ENCODE measurements around the gene ZNF70.
A peak's percentile ranks its signal among the peaks of the same experiment; 100 is the strongest.

Gene ZNF70

GRCh38 chr22:23789121-23789520, 38.2 kb upstream of the ZNF70 start:
- no peak for DNase-seq (ENCODE audit: low spot score)
- no peak for TF ChIP-seq CTCF (IDR thresholded peaks at IDR 0.05; ENCODE audit: borderline replicate concordance, control extremely low read depth, extremely low read depth, insufficient read depth, missing control alignments)
- in situ Hi-C loops (cut with MboI; ENCODE audit: low sequenced_read_pairs, unreplicated experiment): no loop called here

- TF ChIP-seq CTCF (IDR thresholded peaks at IDR 0.05; ENCODE audit: borderline replicate concordance, control extremely low read depth, extremely low read depth, insufficient read depth, missing control alignments): no peak
- in situ Hi-C loops (cut with MboI; ENCODE audit: low sequenced_read_pairs, unreplicated experiment): no loop called here
- DNase-seq (ENCODE audit: low spot score): no peak
These were observed 37.0 kb upstream of the ZNF70 start for GRCh38 chr22:23787910-23788309.

GRCh38 chr22:23787600-23787896, 36.6 kb upstream of the ZNF70 start:
- in situ Hi-C loops (cut with MboI; ENCODE audit: low sequenced_read_pairs, unreplicated experiment): no loop called here
- DNase-seq (ENCODE audit: low spot score): no peak
- no peak for TF ChIP-seq CTCF (IDR thresholded peaks at IDR 0.05; ENCODE audit: borderline replicate concordance, control extremely low read depth, extremely low read depth, insufficient read depth, missing control alignments)

GRCh38 chr22:23786752-23787599, 36.1 kb upstream of the ZNF70 start, which contains the start of gene SMARCB1:
SMARCB1 (plus strand) TSS chr22:23786966; CDS start chr22:23787170, 204 bp downstream.
- in situ Hi-C loops (cut with MboI; ENCODE audit: low sequenced_read_pairs, unreplicated experiment): no loop called here
- DNase-seq (ENCODE audit: low spot score): peak; percentile 97
- no peak for TF ChIP-seq CTCF (IDR thresholded peaks at IDR 0.05; ENCODE audit: borderline replicate concordance, control extremely low read depth, extremely low read depth, insufficient read depth, missing control alignments)

GRCh38 chr22:23786261-23786710, 35.4 kb upstream of the ZNF70 start:
- in situ Hi-C loops (cut with MboI; ENCODE audit: low sequenced_read_pairs, unreplicated experiment): no loop called here
- DNase-seq (ENCODE audit: low spot score): no peak
- TF ChIP-seq CTCF (IDR thresholded peaks at IDR 0.05; ENCODE audit: borderline replicate concordance, control extremely low read depth, extremely low read depth, insufficient read depth, missing control alignments): no peak

- in situ Hi-C loops (cut with MboI; ENCODE audit: low sequenced_read_pairs, unreplicated experiment): no loop called here
- DNase-seq (ENCODE audit: low spot score): no peak
- no peak for TF ChIP-seq CTCF (IDR thresholded peaks at IDR 0.05; ENCODE audit: borderline replicate concordance, control extremely low read depth, extremely low read depth, insufficient read depth, missing control alignments)
These were observed 33.4 kb upstream of the ZNF70 start for GRCh38 chr22:23784215-23784732.

Measured in GM13976 (cell line).